ENCODE results near the gene LTB.
A peak's percentile ranks its signal among the peaks of the same experiment; 100 is the strongest.

LTB gene

DNA sequence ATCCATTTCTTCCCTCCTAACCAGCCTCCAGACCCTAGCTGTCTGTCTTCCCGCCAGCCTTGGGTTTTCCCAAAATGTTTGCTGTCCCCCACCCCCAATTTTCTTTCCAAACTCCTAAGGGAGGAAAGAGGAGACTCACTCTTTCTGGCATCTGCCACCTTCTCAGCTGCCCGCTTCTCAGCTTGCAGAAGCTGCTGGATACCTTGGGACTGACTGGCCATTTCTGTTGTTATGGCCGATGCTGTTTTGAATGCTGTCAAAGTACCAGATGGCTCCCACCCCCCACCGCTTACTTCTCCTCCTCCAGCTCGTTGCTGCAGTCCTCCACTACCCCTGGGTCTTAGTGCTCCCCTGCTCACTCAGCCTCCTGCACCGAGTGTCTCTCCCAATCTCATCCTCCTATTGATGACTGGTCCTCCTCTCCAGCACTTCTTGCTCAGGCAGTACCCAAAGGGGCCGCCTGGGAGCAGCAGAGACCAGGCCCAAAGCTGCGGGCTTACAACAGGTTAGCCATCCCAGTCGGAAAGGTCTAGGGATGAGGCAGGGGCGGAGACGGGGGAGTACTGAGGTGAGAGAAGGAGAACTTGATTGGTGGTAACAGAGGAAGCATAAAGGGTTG, 35.8 kb downstream of the LTB start, which contains the start of gene ATP6V1G2:
ATP6V1G2 (minus strand) TSS at position 270 of the 619 bp plus-strand sequence; CDS start at position 221, 49 bp downstream.
- DNase-seq: peak; percentile 83 to 91

- DNase-seq: no peak
Measured at GRCh38 chr6:31545291-31545690, 36.9 kb downstream of the LTB start.

GRCh38 chr6:31544676-31545075, 37.5 kb downstream of the LTB start:
- no peak for DNase-seq

DNA sequence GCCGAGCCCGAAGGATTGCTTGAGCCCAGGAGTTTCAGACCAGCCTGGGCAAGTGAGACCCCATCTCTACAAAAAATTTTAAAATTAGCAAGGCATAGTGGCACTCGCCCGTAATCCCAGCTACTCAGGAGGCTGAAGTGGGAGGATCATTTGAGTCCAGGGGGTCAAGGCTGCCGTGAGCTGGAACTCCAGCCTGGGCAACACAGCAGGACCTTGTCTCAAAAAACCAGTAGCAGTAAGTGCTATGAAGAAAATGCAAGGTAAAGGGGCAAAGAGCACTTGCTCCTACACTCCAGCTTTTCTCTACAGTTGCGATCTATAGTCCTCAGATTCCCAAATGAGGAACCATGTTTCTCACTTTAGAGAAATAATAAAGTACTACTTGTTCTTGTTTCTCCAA, 38.6 kb downstream of the LTB start:
- no peak for DNase-seq

GRCh38 chr6:31541658-31542521, 40.3 kb downstream of the LTB start, which contains the start of gene DDX39B:
Gene DDX39B, minus strand, starts transcription at chr6:31542003. Its CDS starts 1,471 bp downstream, at chr6:31540532.
- DNase-seq: peak; percentile 96 to 99

- DNase-seq: peak in 1 of 2 experiments; percentile 53
Measured at GRCh38 chr6:31541059-31541657, 41.1 kb downstream of the LTB start.

- no peak for DNase-seq
Measured at GRCh38 chr6:31540640-31541039, 41.6 kb downstream of the LTB start.

GRCh38 chr6:31538805-31539400, 43.3 kb downstream of the LTB start:
- DNase-seq: no peak

- no peak for DNase-seq
Measured at GRCh38 chr6:31535538-31536324, 46.5 kb downstream of the LTB start.

- DNase-seq: no peak
Measured at GRCh38 chr6:31534521-31535040, 47.6 kb downstream of the LTB start.

DNA sequence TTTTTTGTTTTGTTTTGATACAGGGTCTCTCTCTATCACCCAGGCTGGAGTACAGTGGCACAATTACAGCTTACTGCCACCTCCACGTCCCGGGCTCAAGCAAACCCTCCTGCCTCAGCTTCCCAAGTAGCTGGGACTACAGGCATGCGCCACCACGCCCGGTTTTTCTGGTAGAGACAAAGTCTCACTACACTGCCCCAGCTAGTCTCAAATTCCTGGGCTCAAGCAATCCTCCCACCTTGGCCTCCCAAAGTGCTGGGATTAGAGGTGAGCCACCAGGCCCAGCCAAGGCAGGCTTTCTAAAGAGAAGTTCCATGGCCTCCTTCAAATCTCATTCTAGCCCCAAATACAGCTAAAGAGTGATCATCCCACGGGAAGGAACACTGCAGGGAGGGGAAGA, 48.2 kb downstream of the LTB start:
- DNase-seq: no peak

DNA sequence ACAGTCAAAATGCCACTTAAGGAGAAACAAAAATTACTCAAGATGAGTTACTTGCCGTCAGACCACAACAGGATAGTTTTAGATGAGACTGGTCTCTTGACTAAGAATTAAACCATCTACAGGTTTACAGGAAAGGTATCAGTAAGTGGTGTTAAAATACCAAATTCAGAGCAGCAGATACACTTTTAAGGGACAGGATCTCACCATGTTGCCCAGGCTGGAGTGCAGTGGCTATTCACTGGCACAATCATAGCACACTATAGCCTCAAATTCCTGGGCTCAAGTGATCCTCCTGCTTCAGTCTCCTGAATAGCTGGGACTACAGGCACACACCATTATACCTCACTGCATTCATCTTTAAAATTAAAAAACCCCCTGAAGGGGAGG, 48.8 kb downstream of the LTB start:
- DNase-seq: no peak

GRCh38 chr6:31532644-31533454, 49.4 kb downstream of the LTB start:
- no peak for DNase-seq

GRCh38 chr6:31531771-31532643, 50.2 kb downstream of the LTB start:
- DNase-seq: no peak

DNA sequence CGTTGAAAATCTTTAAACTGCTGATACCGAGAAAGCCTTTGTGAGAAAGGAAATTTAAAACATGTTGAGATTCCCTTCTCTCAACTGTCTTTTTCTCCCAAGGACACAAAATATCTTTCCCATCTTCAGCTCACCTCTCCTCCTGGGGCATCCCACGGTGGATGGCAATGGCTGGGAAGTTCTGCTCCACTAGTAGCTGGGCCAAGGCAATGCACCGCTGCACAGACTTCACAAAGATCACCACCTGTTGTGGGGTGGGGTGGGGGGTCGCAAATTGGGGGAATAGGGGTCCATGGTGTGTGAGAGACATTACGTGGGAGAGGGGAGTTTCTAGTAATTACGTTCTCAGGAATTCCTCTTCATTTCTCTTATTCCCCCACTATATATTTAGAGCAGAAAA, 51.1 kb downstream of the LTB start:
- no peak for DNase-seq

DNA sequence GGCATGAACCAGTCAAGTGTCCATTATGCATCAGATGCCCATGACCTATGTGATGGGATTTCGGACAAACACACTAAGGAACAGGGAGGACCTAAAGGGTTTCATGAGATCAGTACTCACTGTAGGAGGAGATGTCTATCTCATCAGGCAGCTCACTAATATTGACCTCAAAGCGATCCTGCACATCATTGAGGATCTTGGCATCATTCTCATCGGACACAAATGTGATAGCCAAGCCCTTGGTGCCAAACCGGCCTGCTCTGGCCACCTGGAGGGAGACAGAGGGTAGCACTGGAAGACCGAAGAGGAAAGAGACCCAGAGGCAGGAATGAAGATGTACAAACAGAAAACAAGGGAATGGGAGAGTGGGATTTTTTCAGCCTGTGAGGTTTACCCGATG, 51.6 kb downstream of the LTB start:
- DNase-seq: no peak
